WTC11 (cell line): ENCODE data around the gene PACS1. TPM values are rescaled to one million over a fixed set of nuclear protein-coding genes. Genes with fewer than 3 reads are reported as not detected.

Experiments used
- ARID4B ChIP-seq: sonication (generic); formaldehyde crosslinking; IDR thresholded peaks from 2 replicates; pipeline ENCODE4 v1.8.0; 2023; ENCODE audit warnings: missing genetic modification reagents, mild to moderate bottlenecking, borderline replicate concordance
- ATF3 ChIP-seq: sonication (generic); formaldehyde crosslinking; conservative IDR thresholded peaks from 2 replicates; pipeline ENCODE4 v1.8.1; 2022; ENCODE audit warnings: mild to moderate bottlenecking, missing genetic modification reagents
- CBFB ChIP-seq: sonication (generic); formaldehyde crosslinking; IDR thresholded peaks from 2 replicates; pipeline ENCODE4 v1.8.1; 2022; ENCODE audit warnings: mild to moderate bottlenecking, low read depth, missing genetic modification reagents
- CREB1 ChIP-seq: sonication (generic); formaldehyde crosslinking; IDR thresholded peaks from 2 replicates; pipeline ENCODE4 v1.8.0; 2023; ENCODE audit warnings: mild to moderate bottlenecking, missing genetic modification reagents
- CREM ChIP-seq: sonication (generic); formaldehyde crosslinking; IDR thresholded peaks from 2 replicates; pipeline ENCODE4 v1.8.1; 2022; ENCODE audit warnings: mild to moderate bottlenecking, missing genetic modification reagents, moderate library complexity
- E2F1 ChIP-seq: sonication (generic); formaldehyde crosslinking; IDR thresholded peaks from 2 replicates; pipeline ENCODE4 v1.8.0; 2022; ENCODE audit warnings: mild to moderate bottlenecking, missing genetic modification reagents
- E2F5 ChIP-seq: sonication (generic); formaldehyde crosslinking; IDR thresholded peaks from 2 replicates; pipeline ENCODE4 v1.8.1; 2022; ENCODE audit warnings: mild to moderate bottlenecking, moderate library complexity, missing genetic modification reagents
- EMX1 ChIP-seq: fragments of 250-450 bp; sonication (Bioruptor Pico); IDR thresholded peaks from 2 replicates; pipeline ENCODE4 v1.8.0; 2021; ENCODE audit warnings: mild to moderate bottlenecking
- FOXK1 ChIP-seq: sonication (generic); formaldehyde crosslinking; IDR thresholded peaks from 2 replicates; pipeline ENCODE4 v1.8.0; 2022; ENCODE audit warnings: mild to moderate bottlenecking, moderate library complexity, missing genetic modification reagents
- HMGA2 ChIP-seq: fragments of 250-450 bp; sonication (Bioruptor Pico); IDR thresholded peaks from 2 replicates; pipeline ENCODE4 v1.4.0; 2021; ENCODE audit warnings: mild to moderate bottlenecking, moderate library complexity
- JUN ChIP-seq: sonication (generic); formaldehyde crosslinking; IDR thresholded peaks from 2 replicates; pipeline ENCODE4 v1.8.0; 2023; ENCODE audit warnings: mild to moderate bottlenecking, missing genetic modification reagents
- MXD4 ChIP-seq: fragments of 250-450 bp; sonication (Bioruptor Pico); IDR thresholded peaks from 2 replicates; pipeline ENCODE4 v1.8.0; 2021; ENCODE audit warnings: mild to moderate bottlenecking, moderate library complexity, borderline replicate concordance
- NFATC4 ChIP-seq: fragments of 250-450 bp; sonication (Bioruptor Pico); IDR thresholded peaks from 2 replicates; pipeline ENCODE4 v1.9.0; 2021; ENCODE audit warnings: mild to moderate bottlenecking
- NR1H2 ChIP-seq: sonication (generic); formaldehyde crosslinking; IDR thresholded peaks from 2 replicates; pipeline ENCODE4 v1.9.0; 2021; ENCODE audit warnings: mild to moderate bottlenecking, moderate library complexity, missing genetic modification reagents
- PREB ChIP-seq: sonication (generic); formaldehyde crosslinking; IDR thresholded peaks from 2 replicates; pipeline ENCODE4 v1.8.1; 2022; ENCODE audit warnings: mild to moderate bottlenecking, missing genetic modification reagents, moderate library complexity, borderline replicate concordance
- RORB ChIP-seq: fragments of 250-450 bp; sonication (Bioruptor Pico); IDR thresholded peaks from 2 replicates; pipeline ENCODE4 v1.9.0; 2021; ENCODE audit warnings: mild to moderate bottlenecking
- SMAD4 ChIP-seq: sonication (generic); formaldehyde crosslinking; IDR thresholded peaks from 2 replicates; pipeline ENCODE4 v1.8.0; 2022; ENCODE audit warnings: mild to moderate bottlenecking, missing genetic modification reagents
- STAT6 ChIP-seq: sonication (generic); formaldehyde crosslinking; conservative IDR thresholded peaks from 2 replicates; pipeline ENCODE4 v1.8.1; 2023; ENCODE audit warnings: mild to moderate bottlenecking, low read depth, missing genetic modification reagents, moderate library complexity
- TEAD1 ChIP-seq: sonication (generic); formaldehyde crosslinking; IDR thresholded peaks from 2 replicates; pipeline ENCODE4 v1.8.0; 2022; ENCODE audit warnings: mild to moderate bottlenecking, missing genetic modification reagents
- ZNF425 ChIP-seq: fragments of 250-450 bp; sonication (Bioruptor Pico); conservative IDR thresholded peaks from 2 replicates; pipeline ENCODE4 v1.9.0; 2021; ENCODE audit warnings: mild to moderate bottlenecking
- ZNF671 ChIP-seq: fragments of 250-450 bp; sonication (Bioruptor Pico); IDR thresholded peaks from 2 replicates; pipeline ENCODE4 v1.8.0; 2021; ENCODE audit warnings: mild to moderate bottlenecking
- ZSCAN18 ChIP-seq: fragments of 250-450 bp; sonication (Bioruptor Pico); IDR thresholded peaks from 2 replicates; pipeline ENCODE4 v2.1.2; 2022; ENCODE audit warnings: mild to moderate bottlenecking, moderate library complexity
- total RNA-seq: library from RNA; stranded (reverse); gene quantifications from 3 replicates; pipeline ENCODE4 v1.2.3, GENCODE V29; 2021

The PACS1 gene
- total RNA-seq, 1 experiment from 2014 or later: 34.8 TPM

- no peak for TF ChIP-seq PREB (CRISPR knock-in tag)
- TF ChIP-seq ZSCAN18: no peak
- TF ChIP-seq TEAD1 (CRISPR knock-in tag): 0 out of 2 replicates have a peak, but pooled peaks have one; percentile 46
- TF ChIP-seq JUN (CRISPR knock-in tag): no peak
- no peak for TF ChIP-seq E2F5 (CRISPR knock-in tag)
- TF ChIP-seq RORB (CRISPR knock-in tag): no peak
- no peak for TF ChIP-seq E2F1 (CRISPR knock-in tag)
- TF ChIP-seq NR1H2 (CRISPR knock-in tag): no peak
- TF ChIP-seq CREM (CRISPR knock-in tag): no peak
- no peak for TF ChIP-seq STAT6 (CRISPR knock-in tag)
- TF ChIP-seq MXD4 (CRISPR knock-in tag): no peak
- no peak for TF ChIP-seq ZNF671 (CRISPR knock-in tag)
- no peak for TF ChIP-seq EMX1 (CRISPR knock-in tag)
- no peak for TF ChIP-seq CBFB (CRISPR knock-in tag)
- no peak for TF ChIP-seq SMAD4 (CRISPR knock-in tag)
- TF ChIP-seq NFATC4 (CRISPR knock-in tag): no peak
- no peak for TF ChIP-seq HMGA2 (CRISPR knock-in tag)
- 0 out of 2 replicates have a peak, but pooled peaks have one; percentile 26 for TF ChIP-seq FOXK1 (CRISPR knock-in tag)
- TF ChIP-seq ATF3 (CRISPR knock-in tag): no peak
- TF ChIP-seq CREB1: no peak
- peak; percentile 53; the same call in 1 of the 2 replicates for TF ChIP-seq ARID4B (CRISPR knock-in tag)
- TF ChIP-seq ZNF425 (CRISPR knock-in tag): no peak
Observed at GRCh38 chr11:66048547-66049323, 21.3 kb upstream of the PACS1 start, which contains the start of gene GAL3ST3 (continued).
